G401 (cell line): ENCODE results near the gene PHRF1. TPM values are rescaled to one million over a fixed set of nuclear protein-coding genes. Genes with fewer than 3 reads are reported as not detected.

Source experiments
- DNase-seq: peaks from one replicate; pipeline ENCODE4 v3.0.0-alpha.2; 2015; ENCODE audit warnings: low spot score
- in situ Hi-C: cut with HindIII; loops from 2 replicates; pipeline ENCODE4 v1.10.0; 2016; ENCODE audit warnings: low sequenced_read_pairs, mixed read lengths
- total RNA-seq: library from RNA; depleted of rRNA; stranded (reverse); fragments of >200 nt; shearing (Covaris generic); gene quantifications from 2 replicates; pipeline ENCODE4 v1.2.3, GENCODE V29; 2014

PHRF1 gene
- total RNA-seq, 1 experiment from 2014 or later, result 34.8 TPM

DNA sequence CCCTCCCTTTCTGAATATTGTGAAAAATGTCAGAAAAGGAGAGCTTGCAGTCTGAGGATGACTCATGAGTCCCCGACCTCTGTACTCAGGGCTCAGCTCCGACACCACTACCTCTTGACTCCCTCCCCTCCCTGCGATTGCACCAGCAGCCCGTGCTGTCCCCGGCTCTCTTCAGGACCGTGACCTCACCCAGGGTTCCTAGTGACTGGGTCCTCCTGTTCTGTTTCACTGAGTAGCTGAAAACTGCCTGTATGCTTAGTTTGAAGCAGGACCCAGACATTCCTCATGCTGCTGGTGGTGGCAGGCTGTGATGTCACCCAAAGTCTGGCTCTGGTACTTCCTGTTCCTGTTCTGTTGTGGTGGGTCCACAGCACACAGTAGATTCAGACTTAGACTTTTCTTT, 11.7 kb downstream of the PHRF1 start:
- in situ Hi-C loops, result no loop called here
- DNase-seq, result no peak

DNA sequence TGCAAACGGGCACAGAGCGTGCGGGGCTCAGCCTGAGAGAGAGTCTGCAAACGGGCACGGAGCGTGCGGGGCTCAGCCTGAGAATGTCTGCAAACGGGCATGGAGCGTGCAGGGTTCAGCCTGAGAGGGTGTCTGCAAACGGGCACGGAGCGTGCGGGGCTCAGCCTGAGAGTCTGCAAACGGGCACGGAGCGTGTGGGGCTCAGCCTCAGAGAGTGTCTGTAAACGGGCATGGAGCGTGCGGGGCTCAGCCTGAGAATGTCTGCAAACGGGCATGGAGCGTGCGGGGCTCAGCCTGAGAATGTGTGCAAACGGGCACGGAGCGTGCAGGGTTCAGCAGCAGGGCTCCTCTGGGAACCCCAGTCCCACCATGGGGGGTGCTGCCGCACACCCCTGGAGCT, 13.5 kb downstream of the PHRF1 start:
- no peak for DNase-seq
- in situ Hi-C loops, result no loop called here

DNA sequence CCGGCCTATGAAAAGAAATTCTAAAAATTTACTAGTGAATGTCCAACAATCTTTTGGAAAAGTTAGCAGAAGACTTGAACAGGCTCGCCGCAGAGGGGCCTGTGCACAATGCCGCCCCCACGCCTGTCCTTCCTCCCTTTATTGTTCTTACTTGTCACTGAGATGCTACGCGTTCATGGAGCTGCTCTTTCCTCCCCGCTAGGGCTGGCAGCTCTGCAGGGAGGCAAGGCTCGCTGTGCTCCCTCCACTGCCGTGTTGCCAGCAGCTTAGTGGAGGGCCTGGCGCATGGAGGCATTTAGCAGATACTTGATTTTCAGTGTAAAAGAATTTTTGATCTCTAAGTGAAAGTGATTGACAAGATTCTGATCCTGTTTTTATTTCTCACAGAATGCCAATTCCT, 14.7 kb downstream of the PHRF1 start:
- in situ Hi-C loops, result no loop called here
- peak; percentile 68 for DNase-seq

DNA sequence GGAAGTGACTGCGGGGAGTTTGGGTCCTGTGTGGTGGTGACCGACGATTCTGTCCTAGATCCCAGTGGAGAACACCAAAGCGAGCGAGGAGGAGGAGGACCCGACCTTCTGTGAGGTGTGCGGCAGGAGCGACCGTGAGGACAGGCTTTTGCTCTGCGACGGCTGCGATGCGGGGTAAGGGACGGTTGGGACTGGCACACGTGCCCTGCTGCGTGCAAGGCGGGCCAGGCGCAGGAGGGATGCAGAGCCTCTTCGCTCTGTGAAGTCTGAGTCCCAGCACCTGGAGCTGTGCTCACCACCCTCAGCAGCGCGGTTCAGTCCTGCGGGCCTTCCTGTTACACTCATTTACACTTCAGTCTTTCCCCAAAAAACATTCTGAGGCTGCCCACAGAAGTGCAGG, 16.2 kb downstream of the PHRF1 start:
- no peak for DNase-seq
- in situ Hi-C loops, result no loop called here

DNA sequence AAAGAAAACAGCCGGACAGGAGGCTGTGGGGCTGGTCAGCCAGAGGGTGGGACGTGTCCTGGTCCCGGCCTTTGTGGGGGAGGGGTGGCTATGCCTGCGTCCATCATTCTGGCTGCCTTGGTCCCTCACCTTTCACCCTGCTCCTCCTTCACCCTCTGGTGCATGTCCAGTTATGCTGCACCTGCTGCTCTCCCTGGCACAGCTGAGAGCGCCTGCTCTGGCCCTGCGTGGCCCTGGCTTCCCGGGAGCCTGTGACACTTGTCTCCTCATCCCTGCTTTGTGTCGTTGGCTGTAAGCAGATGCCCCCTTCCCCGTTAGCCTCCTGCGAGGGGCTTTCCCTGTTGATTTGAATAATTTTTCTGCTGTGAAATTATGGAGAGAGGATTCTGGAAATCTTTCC, 16.6 kb downstream of the PHRF1 start:
- in situ Hi-C loops, result no loop called here
- DNase-seq, result no peak

DNA sequence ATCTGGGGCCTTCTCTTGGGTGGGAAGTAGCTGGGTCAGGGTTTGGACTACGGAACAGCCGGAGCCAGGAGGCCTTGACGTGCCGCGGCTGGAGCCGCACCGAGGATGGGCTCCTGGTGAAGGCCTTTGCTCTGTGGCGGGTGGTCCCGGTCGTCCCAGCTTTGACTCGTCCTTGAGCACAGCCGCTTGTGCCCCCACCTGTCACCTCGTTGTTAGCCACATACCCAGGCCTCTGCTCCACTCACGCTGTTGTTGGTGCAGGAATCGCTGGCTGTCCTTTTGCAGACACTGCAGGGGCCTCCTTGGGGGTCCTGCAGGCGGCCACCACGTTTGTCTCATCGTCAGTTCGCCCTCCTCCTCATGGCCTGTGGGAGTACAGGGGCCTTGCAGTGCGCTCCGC, 17.1 kb downstream of the PHRF1 start:
- no peak for DNase-seq
- in situ Hi-C loops, result no loop called here

DNA sequence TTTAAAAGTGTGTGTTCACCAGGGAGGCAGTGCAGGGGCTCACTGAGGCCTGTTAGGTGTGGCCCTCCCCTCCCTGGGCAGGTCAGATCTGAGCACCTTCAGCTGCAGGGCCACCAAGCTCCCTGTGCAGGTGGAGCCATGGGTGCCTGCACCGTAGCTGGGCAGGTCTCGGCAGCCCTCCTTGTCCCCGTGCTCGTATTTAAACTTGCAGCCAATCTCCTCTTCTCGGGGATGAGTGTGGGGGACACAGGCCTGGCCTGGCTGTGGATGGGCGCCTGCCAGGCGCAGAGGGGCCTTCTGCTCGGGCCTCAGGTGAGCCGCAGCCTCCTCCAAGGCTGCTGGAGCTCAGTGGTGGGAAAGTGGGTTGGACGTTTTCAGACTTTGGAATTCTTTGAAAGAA, 19.1 kb downstream of the PHRF1 start:
- in situ Hi-C loops, result no loop called here
- no peak for DNase-seq

DNA sequence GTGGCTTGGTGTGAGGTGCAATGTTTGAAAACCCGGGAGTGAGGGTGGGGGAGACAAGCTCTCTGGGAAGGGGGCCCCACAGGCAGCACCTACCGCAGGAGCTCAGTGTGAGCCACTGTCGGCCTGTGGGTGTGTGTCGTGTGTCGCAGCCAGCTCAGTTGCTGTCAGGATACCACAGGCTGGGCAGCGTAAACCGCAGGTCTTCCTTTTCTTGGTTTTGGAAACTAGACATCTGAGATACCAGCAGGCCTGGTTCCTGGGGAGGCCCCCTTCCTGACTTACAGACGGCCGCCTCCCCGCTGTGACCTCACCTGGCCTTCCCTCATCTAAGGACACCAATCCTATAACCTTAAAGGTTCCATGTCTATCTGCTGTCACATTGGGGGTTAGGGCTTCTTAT, 20.1 kb downstream of the PHRF1 start:
- in situ Hi-C loops, result no loop called here

DNA sequence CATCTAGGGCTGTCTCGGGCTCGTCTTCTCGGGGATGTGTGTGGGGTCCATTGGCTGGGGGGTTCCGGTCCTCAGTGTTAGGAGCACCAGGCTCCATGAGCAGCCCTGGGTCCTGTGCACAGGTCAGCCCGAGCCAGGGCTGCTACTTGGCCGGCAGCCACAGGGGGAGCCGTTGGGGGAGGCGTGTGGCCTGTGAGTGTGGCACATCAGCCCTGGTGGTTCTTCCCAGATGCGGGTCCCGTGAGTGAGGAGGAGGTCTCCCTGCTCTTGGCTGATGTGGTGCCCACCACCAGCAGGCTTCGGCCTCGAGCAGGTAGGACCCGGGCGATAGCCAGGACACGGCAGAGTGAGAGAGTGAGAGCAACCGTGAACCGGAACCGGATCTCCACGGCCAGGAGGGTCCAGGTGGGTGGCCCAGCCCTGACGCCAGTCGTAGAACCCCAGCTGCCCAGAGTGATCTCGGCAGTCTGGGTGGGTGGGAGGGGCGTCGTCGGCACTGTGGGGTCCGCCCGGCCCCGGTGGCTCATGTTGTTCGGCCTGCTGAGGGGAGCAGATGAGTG, 21.0 kb downstream of the PHRF1 start:
- DNase-seq, result no peak
- in situ Hi-C loops, result no loop called here

More for the DNA sequence above, 20.1 kb downstream of the PHRF1 start:
- no peak for DNase-seq

DNA sequence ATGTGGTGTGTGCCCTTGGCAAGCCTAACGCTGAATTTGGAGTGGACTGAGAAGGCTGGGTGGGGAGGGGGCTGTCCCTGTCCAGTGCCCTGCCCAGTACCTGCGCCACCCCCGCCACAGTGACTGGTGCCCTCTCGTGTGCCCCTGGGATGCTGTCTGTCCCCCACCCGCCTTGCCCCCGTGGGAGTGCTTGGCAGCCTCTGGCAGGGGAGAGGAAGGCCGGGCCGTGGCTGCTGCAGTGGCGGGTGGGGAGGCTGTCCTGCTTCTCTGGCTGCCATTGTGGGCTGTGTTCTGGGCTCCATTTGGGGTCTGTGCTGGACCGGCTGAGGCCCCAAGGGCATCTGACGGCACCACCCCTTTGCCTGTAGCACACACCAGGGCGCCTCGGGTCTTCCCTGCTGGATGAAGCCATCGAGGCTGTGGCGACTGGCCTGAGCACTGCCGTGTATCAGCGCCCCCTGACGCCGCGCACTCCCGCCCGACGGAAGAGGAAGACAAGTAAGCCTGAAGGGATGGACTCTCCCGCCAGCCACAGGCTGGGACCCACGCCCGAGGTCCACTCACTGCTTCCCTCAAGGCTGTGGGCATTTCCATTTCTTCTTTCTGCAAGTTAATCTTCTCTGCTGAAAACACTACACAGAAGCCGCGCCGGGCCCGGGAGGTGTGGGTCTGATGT, 21.9 kb downstream of the PHRF1 start:
- in situ Hi-C loops, result no loop called here
- no peak for DNase-seq

DNA sequence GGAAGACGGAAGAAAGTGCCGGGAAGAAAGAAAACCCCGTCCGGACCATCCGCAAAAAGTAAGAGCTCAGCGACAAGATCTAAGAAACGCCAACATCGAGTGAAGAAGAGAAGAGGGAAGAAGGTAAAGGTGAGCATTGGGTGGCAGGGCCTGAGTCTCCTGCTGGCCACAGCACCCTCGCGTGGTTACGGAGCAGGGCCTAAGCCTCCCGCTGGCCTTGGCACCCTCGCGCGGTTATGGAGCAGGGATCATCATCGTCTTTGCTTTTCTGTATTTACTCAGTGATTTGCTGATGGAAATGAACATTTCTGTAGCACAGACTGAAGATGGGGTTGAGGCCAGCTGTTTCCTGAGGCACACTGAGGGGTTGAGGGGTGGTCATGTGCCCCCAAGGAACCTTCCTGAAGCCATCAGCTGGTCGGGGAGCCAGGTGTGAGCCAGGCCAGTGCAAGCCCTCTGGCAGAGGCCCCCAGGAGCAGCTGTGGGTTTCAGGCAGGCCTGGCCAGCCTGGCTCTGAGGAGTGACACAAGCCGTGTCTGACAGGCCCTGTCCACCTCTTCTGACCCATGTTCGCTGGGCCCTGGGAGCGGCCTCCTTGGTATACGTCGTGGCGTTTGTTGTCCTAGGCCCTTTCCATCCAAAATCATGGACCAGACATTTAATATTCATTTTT, 25.4 kb downstream of the PHRF1 start:
- in situ Hi-C loops, result no loop called here
- no peak for DNase-seq

DNA sequence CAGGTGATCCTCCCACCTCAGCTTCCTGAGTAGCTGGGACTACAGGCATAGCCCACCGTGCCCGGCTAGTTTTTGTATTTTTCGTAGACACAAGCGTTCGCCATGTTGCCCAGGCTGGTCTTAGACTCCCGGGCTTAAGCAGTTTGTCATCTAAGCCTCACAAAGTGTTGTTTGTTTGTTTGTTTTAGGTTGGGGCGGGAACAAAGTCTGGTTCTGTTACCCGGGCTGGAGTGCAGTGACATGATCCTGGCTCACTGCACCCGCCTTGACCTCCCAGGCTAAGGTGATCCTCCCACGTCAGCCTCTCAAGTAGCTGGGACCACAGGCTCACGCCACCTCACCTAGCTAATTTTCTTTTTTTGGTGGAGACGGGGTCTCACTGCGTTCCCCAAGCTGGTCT, 26.9 kb downstream of the PHRF1 start:
- no peak for DNase-seq
- in situ Hi-C loops, result no loop called here

DNA sequence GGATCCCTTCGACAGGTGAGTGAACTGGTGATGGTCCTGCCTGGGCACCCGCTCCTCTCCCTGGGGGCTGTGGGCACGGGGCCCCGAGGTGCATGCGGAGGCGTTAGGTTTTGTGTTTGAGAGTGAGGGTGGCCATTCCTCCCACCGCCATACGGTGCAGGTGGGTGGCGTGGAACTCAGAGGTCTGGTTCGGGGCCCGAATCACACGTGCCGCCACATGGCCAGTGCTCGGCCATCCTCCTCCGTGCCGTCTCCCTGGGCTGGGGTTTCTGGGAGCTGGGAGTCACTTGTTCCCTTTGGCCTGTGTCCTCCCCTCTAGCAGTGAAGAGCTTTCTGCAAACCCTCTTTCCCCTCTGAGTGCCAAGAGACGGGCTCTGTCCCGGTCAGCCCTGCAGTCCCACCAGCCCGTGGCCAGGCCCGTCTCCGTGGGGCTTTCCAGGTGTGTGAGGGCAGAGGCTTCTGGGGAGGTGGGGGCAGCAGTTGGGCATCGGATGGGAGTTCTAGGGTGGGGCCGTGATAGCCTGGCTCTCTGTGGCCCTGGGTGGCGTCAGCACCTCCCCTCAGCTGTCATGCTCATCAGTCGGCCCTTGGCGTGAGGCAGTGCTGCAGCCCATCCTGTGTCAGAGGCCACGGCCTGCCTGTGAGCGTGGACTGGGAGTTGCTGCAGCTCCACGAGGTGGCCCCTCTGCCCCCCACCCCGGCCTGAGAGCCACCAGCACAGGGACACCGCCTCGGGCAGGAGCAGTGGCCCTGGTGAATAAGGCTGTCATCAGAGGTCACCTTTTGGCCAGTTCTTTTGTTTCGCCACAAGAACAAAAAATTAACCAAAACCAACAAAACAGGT, 29.2 kb downstream of the PHRF1 start:
- DNase-seq, result no peak
- in situ Hi-C loops, result no loop called here

DNA sequence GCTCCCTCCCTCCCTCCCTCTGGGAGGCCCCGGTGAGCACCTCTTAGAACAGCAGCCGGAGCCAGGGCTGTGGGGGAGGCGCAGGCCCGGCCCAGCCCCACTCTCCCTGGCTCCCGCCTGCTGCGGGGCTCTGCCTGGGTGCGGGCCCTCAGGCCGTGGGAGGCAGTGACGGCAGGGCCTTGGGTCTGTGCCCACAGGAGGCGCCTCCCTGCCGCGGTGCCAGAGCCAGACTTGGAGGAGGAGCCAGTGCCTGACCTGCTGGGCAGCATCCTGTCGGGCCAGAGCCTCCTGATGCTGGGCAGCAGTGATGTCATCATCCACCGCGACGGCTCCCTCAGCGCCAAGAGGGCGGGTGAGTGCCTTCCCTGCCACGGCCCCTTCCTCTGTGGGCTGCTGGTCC, 30.0 kb downstream of the PHRF1 start:
- in situ Hi-C loops, result no loop called here
- DNase-seq, result peak; percentile 92

DNA sequence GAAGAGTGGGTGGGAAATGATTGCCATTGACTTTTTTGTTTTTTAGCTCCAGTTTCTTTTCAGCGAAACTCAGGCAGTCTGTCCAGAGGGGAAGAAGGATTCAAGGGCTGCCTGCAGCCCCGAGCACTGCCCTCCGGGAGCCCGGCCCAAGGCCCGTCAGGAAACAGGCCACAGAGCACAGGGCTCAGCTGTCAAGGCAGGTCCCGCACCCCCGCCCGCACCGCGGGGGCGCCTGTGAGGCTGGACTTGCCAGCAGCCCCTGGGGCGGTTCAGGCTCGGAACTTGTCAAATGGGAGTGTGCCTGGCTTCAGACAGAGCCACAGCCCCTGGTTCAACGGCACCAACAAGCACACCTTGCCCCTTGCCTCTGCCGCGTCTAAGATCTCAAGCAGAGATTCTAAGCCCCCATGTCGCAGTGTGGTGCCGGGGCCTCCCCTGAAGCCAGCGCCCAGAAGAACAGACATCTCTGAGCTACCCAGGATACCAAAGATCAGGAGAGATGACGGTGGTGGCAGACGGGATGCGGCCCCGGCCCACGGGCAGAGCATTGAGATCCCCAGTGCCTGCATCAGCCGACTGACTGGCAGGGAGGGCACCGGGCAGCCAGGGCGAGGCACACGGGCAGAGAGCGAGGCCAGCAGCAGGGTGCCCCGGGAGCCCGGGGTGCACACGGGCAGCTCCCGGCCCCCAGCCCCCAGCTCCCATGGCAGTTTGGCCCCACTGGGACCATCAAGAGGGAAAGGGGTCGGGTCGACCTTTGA, 30.9 kb downstream of the PHRF1 start:
- DNase-seq, result no peak
- in situ Hi-C loops, result no loop called here

DNA sequence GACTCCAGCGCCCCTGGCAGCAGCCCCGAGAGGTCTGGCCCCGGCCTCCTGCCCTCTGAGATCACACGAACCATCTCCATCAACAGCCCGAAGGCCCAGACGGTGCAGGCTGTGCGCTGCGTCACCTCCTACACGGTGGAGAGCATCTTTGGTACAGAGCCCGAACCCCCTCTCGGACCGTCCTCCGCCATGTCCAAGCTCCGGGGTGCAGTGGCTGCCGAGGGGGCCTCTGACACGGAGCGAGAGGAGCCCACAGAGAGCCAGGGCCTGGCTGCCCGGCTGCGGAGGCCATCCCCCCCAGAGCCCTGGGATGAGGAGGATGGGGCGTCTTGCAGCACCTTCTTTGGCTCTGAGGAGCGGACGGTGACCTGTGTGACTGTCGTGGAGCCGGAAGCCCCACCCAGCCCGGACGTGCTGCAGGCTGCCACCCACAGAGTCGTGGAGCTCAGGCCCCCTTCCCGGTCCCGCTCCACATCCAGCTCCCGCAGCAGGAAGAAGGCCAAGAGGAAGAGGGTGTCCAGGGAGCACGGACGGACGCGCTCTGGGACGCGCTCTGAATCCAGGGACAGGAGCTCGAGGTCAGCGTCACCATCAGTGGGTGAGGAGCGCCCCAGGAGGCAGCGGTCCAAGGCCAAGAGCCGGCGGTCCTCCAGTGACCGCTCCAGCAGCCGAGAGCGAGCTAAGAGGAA, 31.8 kb downstream of the PHRF1 start:
- DNase-seq, result no peak
- in situ Hi-C loops, result no loop called here

DNA sequence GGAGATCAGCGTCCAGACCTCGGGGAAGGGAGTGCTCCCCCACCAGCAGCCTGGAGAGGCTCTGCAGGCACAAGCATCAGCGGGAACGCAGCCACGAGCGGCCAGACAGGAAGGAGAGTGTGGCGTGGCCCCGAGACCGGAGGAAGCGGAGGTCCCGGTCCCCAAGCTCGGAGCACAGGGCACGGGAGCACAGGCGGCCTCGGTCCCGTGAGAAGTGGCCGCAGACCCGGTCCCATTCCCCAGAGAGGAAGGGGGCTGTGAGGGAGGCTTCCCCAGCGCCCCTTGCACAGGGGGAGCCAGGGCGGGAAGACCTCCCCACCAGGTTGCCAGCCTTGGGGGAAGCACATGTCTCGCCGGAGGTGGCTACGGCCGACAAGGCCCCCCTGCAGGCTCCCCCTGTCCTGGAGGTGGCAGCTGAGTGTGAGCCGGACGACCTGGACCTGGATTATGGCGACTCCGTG, 32.6 kb downstream of the PHRF1 start:
- in situ Hi-C loops, result no loop called here
- DNase-seq, result no peak

DNA sequence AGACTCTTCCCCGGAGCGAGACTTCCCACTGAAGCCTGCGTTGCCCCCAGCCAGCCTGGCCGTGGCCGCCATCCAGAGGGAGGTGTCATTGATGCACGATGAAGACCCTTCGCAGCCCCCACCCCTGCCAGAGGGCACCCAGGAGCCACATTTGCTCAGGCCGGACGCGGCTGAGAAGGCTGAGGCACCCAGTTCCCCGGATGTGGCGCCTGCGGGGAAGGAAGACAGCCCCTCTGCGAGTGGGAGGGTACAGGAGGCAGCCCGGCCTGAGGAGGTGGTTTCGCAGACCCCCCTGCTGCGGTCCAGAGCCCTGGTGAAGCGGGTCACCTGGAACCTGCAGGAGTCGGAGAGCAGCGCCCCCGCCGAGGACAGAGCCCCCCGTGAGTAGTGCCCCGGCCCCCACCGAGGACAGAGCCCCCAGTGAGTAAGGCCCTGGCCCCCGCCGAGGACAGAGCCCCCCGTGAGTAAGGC, 33.1 kb downstream of the PHRF1 start:
- in situ Hi-C loops, result no loop called here

More for the DNA sequence above, 33.1 kb downstream of the PHRF1 start:
- DNase-seq, result no peak
